Stimulated activated CD4-positive, alpha-beta T cell treated with anti-CD3 and anti-CD28 coated beads, Interleukin-2, amount 100 ng/mL, for 24 hours (primary cell): ENCODE data around the gene CANT1.
"Not testable (repeated sequence)": the region's sequence is repeated elsewhere in the genome, so short reads cannot be mapped to it uniquely, and the experiment has no call there.

Source experiments
- DNase-seq, 2 donors: peaks; one replicate each; pipeline ENCODE4 v3.0.0-alpha.2; 2020

Gene CANT1

GRCh38 chr17:78974635-78975591, 34.7 kb downstream of the CANT1 start:
- DNase-seq = no peak

DNA sequence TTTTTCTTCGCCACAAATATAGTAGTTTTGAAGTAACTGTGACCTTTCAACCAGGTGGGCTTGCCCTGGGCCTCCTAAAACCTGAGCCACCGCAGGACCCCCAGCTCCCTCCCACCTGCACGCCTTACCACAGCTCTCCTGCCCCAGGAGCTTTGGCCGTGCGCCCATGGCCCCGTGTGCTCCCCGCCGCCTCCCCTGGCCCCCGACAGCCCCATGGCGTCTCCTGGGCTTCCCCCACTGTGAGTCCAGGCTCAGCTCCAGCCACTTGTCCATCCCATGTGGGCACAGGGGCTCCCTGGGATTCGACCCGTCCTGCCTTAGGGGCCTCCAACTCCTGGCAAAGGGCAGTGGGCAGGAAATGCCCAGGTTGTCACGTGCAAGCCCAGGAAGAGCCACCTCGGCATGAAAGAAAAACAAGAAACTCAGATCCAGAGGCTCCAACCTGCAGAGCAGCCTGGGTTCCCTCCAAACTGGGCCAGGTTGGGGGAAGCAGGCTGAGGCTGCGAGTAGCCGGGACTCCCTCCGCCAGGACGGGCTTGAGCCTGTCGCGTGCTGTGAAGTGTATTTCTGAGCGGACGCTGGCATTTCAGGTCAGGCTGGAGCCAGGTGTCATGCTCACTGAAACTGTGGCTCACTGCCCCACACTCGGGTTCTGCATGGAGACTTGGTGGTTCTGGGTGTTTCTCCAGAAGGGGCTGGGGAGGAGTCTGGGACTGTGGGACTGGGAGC, 35.6 kb downstream of the CANT1 start:
- no peak for DNase-seq

DNA sequence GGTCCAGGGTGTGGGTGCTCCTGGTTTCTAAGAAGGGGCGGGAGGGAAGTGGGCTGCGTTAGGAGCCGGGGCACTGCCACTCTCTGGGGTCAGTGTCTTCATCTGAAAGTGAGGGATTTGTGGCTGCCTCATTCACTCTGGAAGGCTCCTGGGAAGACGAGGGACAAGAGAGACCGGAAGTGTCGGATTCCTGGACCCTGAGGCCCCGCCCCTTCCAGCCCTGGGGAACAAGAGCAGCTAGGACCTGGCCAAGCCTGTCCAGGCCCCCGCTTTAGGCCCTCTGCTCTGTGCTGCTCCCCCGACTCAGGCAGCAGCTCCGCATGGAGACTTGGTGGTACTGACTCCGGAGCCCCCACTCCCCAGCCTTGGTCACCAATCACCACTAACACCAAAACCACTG, 36.4 kb downstream of the CANT1 start:
- no peak for DNase-seq

- DNase-seq = no peak
Measured at GRCh38 chr17:78972507-78973105, 37.0 kb downstream of the CANT1 start.

GRCh38 chr17:78971756-78972506, 37.6 kb downstream of the CANT1 start:
- DNase-seq = no peak

GRCh38 chr17:78970834-78971755, 38.5 kb downstream of the CANT1 start:
- DNase-seq = peak; percentile 86 to 88

- no peak for DNase-seq
Measured at GRCh38 chr17:78969865-78970264, 39.7 kb downstream of the CANT1 start.

GRCh38 chr17:78967782-78968362, 41.7 kb downstream of the CANT1 start:
- DNase-seq = no peak

DNA sequence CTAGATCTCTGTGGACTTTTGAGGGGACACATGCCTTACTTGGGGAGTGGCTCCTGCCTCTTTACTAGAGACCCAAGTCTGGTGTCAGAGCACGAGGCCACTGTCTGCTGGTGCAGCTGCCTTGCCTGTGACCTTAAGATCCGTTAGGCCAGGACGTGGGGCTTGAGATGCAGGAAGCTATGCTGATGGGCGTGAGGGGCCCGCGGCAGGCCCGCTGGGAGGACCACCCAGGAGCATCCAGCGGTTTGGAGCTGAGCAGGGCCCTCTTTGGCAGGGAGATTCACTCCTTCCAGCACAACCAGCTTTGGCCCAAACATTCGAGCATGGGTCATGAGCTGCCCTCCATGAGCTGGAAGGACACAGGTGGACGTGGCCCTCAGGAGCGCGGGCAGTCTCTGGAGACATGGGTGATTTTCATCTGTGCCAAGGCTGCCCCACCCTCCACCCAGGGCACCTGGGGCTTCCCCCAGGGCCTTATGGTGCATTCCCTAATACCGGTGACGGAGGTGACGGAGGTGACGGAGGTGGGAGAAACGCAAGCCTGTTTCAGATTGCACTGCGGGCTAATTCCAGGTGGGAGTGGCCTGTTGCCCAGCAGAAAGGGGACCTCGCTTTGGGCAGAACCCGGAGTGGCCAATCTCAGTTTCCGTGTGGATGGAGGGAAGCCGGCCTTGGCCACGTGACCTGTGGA, 42.5 kb downstream of the CANT1 start:
- no peak for DNase-seq

DNA sequence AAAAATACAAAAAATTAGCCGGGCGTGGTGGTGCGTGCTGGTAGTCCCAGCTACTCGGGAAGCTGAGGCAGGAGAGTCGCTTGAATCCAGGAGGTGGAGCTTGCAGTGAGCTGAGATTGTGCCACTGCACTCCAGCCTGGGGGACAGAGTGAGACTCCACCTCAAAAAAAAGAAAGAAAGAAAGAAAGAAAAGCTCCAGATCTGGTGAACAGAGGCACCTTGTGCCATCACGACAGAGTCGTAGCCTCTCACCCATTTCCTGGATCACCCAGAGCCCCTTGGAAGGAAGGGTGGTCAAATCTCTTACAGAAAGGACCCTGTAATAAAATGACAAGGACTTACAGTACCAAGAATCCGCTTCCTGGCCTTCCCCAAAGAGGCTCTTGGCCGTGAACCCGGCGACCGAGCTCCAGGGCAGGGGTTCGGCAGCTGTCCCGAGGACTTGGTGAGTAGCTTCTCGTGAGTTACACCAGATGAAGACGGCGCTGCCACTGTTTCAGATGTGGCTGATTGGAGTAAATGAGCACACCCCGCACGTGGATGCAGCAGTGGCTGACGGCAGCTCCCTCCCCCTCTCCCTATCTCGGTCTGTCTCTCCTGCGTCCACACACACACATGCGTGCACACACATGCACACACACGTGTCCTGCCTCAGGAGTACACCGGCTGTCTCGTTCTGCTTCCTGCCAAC, 43.3 kb downstream of the CANT1 start:
- DNase-seq = no peak

GRCh38 chr17:78965491-78965924, 44.1 kb downstream of the CANT1 start:
- no peak for DNase-seq

- DNase-seq = no peak
Measured at GRCh38 chr17:78963378-78963777, 46.2 kb downstream of the CANT1 start.

- not testable (repeated sequence) for DNase-seq
Measured at GRCh38 chr17:78962984-78963348, 46.6 kb downstream of the CANT1 start.

GRCh38 chr17:78962345-78962983, 47.1 kb downstream of the CANT1 start:
- no peak for DNase-seq

DNA sequence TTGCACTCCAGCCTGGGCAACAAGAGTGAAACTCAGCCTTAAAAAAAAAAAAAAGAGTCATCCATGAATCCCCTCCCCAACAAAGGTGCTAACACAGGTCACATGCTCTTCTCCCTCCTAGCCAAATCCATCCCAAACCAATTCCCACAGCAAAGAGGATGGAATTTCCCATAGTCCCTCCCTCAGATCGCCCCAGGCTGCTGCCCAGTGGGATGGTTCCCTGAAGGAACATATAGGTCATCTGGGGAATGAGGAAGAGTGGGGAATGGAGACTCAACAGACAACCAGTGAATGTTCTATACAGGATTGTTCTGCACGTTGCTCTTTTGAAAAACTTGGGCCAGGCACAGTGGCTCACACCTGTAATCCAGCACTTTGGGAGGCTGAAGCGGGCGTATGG, 48.0 kb downstream of the CANT1 start:
- no peak for DNase-seq

DNA sequence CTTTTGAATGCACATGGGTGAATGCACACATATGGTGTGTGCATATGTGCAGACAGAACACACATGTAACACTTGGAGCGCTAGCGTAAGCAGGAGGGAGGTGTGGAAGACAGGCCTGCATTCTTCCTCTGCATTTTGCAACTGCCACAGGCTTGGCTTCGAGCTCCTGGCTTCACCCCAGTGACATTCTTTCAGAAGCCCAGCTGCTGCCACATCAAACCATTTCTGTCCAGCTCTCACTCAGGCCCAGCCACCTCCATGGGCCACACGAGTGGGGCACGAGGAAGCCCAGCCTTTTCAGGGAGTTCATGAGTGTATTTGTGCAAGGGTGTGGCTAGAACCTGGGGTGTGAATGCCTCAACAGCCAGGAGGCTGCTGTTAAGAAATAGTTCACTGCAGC, 48.6 kb downstream of the CANT1 start:
- no peak for DNase-seq

DNA sequence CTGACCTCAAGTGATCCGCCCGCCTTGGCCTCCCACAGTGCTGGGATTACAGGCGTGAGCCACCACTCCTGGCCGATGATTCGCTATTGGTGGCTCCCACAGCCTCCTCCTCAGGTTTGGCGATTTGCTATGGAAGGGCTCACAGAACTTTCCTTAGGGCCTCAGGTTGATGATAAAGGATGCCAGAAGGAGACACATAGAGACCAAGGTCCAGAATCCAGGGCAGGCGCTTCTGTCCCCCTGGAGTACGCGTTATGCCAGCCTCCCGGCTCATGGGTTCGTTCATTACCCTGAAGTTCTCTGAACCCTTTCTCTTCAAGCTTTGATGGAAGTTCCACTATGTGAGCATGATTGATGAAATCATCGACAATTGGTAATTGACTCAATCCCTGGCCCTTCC, 49.8 kb downstream of the CANT1 start:
- DNase-seq = no peak

- no peak for DNase-seq
Measured at GRCh38 chr17:78958641-78959127, 50.9 kb downstream of the CANT1 start.

DNA sequence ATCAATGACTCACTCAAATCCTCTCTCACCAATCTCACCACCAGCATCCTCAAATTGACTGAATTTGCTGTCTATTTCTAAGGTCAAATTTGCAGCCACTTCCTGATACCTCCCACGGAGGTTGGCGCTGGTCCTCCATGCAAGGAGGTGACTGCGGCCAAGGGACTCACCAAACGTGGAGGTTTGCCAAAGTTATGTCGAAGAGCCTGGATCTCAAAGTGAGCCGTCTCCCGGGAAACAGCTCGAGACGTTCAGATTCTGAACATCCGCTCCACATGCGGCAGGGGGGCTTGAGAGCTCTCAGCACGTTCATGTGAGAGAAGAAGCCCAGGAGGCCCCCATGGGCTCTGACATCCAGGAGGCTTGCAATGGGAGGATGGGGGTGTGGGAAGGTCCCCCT, 52.4 kb downstream of the CANT1 start:
- no peak for DNase-seq
